Right atrium auricular region (tissue), 2 donors: ENCODE results near the gene ALG6. TPM values are rescaled to one million over a fixed set of nuclear protein-coding genes. Genes with fewer than 3 reads are reported as not detected.

ENCODE experiments used
- DNase-seq: peaks from one replicate; pipeline ENCODE4 v3.0.0-alpha.2; 2019; ENCODE audit warnings: low spot score
- H3K27ac ChIP-seq, 2 donors: fragments of 200-600 bp; sonication (generic); 1 replicate in 1 of 2; 2 replicates in 1 of 2; pipeline ENCODE4 v1.5.1; 2016 to 2019
- H3K27me3 ChIP-seq, 2 donors: fragments of 200-600 bp; sonication (generic); one replicate each; pipeline versions ENCODE4 v1.5.1 to v1.6.0; 2017 to 2019
- H3K36me3 ChIP-seq: fragments of 200-600 bp; sonication (generic); one replicate; pipeline ENCODE4 v1.5.1; 2016
- H3K4me1 ChIP-seq, 2 donors: fragments of 200-600 bp; sonication (generic); one replicate each; pipeline versions ENCODE4 v1.5.1 to v1.6.0; 2017 to 2019
- H3K4me3 ChIP-seq, 2 donors: fragments of 200-600 bp; sonication (generic); 1 replicate in 1 of 2; 2 replicates in 1 of 2; pipeline ENCODE4 v1.5.1; 2017 to 2019; ENCODE audit warnings: mild to moderate bottlenecking in 1 of 2, moderate library complexity in 1 of 2
- H3K9me3 ChIP-seq, 2 donors: fragments of 200-600 bp; sonication (generic); one replicate each; pipeline ENCODE4 v1.5.1; 2019
- total RNA-seq, 2 donors: library from RNA; depleted of rRNA; stranded (reverse); fragments of >200 nt; gene quantifications; one replicate each; pipeline ENCODE4 v1.1.0, GENCODE V29; 2016
- TF ChIP-seq, protein P1 (sequence below), 2 donors: fragments of 200-600 bp; sonication (generic); IDR thresholded peaks; one replicate each; pipeline ENCODE4 v1.5.1; 2019; ENCODE audit warnings: antibody characterized with exemption in 2 of 2

ALG6 gene
- total RNA-seq, 2 donors from 2014 or later, result 4.1 to 4.7 TPM

DNA sequence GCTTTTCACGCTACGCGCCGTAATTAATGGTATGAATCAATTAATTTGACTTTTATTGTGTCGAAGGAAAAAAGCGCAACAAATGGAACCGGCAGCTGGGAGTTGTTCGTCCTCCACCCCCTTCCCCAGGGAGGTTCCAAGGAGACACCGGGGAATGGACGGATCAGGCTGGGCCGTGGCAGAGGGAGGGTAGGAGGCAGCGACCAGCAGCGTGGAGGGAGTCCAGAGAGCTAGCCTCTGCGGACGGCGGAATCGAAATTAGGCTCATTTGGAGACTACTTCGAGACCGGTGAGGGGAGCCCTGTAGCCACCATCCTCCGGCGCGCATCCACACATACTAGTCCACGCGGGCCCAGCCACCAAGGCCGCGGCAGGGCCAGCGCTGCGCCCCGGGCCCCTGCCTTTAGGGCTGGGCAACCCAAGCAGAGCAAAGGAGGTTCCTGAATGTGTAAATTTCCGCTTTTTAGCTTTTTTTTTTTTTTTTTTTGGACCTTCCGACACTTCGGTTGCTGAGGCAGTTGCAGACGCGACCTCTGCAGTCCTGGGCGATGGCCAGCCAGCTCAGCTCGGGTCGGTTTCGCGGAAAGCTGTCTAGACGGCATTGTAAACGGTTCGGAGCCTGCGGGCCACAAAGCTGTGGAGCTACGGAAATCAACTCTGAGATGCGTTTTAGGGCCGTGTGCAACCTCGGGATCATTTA is 47.3 kb upstream of the ALG6 start:
- Histone ChIP-seq H3K36me3 (no peaks in the 10 kb centered on the region), H3K4me3 (peak overlapping the region in 1 of 2 donors; percentile 2), H3K9me3 (no peaks in the 10 kb centered on the region), H3K4me1 (peaks cover 0 to 61% of the 10 kb centered on the region in 2 donors), H3K27me3 (peaks cover 79 to 86% of the 10 kb centered on the region in 2 donors), H3K27ac (no peak overlapping the region)
- no peak for DNase-seq
- TF ChIP-seq, protein P1, sequence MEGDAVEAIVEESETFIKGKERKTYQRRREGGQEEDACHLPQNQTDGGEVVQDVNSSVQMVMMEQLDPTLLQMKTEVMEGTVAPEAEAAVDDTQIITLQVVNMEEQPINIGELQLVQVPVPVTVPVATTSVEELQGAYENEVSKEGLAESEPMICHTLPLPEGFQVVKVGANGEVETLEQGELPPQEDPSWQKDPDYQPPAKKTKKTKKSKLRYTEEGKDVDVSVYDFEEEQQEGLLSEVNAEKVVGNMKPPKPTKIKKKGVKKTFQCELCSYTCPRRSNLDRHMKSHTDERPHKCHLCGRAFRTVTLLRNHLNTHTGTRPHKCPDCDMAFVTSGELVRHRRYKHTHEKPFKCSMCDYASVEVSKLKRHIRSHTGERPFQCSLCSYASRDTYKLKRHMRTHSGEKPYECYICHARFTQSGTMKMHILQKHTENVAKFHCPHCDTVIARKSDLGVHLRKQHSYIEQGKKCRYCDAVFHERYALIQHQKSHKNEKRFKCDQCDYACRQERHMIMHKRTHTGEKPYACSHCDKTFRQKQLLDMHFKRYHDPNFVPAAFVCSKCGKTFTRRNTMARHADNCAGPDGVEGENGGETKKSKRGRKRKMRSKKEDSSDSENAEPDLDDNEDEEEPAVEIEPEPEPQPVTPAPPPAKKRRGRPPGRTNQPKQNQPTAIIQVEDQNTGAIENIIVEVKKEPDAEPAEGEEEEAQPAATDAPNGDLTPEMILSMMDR (IDR thresholded peaks at IDR 0.05), result no peak

DNA sequence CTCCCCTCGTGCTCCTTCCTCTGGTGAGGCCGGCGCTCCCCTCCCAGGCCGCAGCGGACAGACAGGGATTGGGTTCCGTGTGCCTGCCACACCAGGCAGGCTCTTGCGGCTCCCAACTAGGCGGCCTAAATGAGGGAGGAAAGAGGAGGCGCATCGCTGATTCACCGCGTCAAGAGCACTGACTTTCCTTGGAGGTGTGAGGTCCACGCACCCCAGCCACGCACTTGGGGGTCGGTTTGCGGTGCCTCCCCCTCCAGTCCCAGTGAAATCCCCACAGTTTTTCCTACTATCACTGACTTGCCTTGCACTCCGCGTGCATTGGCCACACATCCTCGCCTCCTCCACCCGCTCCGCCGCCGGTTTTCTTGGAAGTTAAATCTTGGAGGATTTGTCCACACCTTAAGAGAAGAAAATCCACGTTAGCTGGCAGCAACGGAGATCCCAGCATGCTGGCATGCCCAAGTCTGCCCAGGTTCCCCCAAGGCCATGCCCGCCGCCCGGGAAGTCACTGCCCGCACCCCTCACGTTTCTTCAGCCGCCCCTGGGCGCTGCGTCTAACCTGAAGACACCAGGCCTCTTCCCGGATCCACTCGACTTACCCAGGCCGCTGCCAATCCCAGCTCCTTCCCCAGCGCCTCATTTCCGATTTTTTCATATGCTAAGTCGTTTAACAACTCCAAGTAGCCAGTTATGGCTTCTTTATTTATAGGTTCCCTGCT is 46.2 kb upstream of the ALG6 start:
- Histone ChIP-seq H3K36me3 (no peaks in the 10 kb centered on the region), H3K4me1 (peaks cover 0 to 61% of the 10 kb centered on the region in 2 donors), H3K4me3 (peak overlapping the region in 1 of 2 donors; percentile 54), H3K27me3 (peaks cover 83 to 89% of the 10 kb centered on the region in 2 donors), H3K27ac (no peak overlapping the region), H3K9me3 (no peaks in the 10 kb centered on the region)
- DNase-seq, result no peak
- TF ChIP-seq, protein P1 (IDR thresholded peaks at IDR 0.05), result no peak

DNA sequence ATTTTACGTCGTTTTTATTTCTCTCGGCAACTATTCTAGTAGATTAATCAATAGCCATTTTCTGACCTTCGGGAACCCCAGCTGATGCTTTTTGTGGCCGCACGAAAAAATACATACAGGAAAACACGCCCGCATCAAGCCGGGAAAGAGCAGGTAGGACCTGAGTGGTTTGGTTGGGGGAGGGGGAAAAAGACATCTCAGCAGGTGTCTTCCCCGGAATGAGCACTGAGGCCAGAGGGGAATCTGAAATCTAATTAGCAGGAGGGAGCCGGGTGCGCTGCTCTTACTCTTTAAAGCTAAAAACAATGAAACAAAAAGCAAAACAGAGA is 45.7 kb upstream of the ALG6 start:
- TF ChIP-seq, protein P1 (IDR thresholded peaks at IDR 0.05), result no peak
- H3K36me3 ChIP-seq, result no peaks in the 10 kb centered on the region
- no peaks in the 10 kb centered on the region for H3K9me3 ChIP-seq
- H3K4me1 ChIP-seq, result peaks cover 0 to 60% of the 10 kb centered on the region in 2 donors
- peaks cover 81 to 89% of the 10 kb centered on the region in 2 donors for H3K27me3 ChIP-seq
- no peak for DNase-seq
- no peak overlapping the region for H3K27ac ChIP-seq
- H3K4me3 ChIP-seq, result peak overlapping the region in 1 of 2 donors; percentile 54

DNA sequence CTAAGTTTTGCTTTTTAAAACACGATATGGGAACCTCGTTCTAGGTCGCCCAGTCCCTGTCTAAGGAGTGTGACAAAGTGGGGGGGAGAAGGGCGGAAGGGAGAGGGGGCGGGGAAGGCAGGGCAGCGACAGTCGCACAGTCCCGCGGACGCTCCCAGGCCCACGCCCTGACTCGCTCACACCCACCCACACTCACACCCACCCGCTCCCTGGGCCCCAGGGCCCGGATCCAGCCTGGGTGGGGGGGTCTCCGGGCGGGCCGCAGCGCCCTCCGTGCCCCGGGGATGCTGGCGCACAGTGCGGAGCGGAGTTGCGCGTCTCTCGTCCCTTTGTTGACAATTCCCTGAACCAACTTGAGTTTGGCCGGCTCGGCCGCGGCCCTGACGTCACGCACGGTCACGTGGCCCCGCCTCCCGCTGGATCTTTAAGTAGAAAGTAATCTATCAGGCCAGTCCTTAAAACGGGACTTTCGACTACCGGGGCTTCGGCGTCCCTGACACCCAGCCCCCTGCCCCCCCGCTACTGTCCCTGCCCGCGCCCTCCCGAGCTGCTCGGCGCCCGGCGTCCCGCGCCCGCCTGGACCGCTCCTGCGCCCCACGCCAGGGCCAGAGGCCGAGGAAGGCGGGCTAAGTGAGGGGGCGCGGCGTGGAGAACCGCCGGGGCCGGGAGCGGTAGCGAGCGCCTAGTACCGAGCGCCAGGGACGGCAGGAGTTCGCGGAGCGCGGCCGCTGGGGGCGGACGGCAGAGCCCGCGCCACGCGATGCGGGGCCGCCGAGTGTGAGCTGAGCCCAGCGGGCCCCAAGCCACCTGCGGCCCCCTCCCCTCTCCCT is 45.1 kb upstream of the ALG6 start, which contains the start of gene FOXD3:
Gene FOXD3 (plus strand): TSS at position 454 of the 830 bp plus-strand sequence. CDS start 492 bp downstream, outside the sequence.
- H3K27ac ChIP-seq, result peak within 1 kb of the TSS in 1 of 2 donors; percentile 40
- H3K27me3 ChIP-seq, result peaks cover 81 to 89% of the 10 kb centered on the region in 2 donors
- TF ChIP-seq, protein P1 (IDR thresholded peaks at IDR 0.05), result no peak

DNA sequence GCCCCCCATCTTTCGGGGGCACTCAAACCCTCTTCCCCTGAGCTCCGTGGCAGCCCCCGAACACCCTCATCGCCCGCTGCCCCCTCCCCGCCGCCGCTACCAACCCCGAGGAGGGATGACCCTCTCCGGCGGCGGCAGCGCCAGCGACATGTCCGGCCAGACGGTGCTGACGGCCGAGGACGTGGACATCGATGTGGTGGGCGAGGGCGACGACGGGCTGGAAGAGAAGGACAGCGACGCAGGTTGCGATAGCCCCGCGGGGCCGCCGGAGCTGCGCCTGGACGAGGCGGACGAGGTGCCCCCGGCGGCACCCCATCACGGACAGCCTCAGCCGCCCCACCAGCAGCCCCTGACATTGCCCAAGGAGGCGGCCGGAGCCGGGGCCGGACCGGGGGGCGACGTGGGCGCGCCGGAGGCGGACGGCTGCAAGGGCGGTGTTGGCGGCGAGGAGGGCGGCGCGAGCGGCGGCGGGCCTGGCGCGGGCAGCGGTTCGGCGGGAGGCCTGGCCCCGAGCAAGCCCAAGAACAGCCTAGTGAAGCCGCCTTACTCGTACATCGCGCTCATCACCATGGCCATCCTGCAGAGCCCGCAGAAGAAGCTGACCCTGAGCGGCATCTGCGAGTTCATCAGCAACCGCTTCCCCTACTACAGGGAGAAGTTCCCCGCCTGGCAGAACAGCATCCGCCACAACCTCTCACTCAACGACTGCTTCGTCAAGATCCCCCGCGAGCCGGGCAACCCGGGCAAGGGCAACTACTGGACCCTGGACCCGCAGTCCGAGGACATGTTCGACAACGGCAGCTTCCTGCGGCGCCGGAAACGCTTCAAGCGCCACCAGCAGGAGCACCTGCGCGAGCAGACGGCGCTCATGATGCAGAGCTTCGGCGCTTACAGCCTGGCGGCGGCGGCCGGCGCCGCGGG is 44.2 kb upstream of the ALG6 start:
- peaks cover 0 to 48% of the 10 kb centered on the region in 2 donors for H3K4me1 ChIP-seq
- H3K27ac ChIP-seq, result peak overlapping the region in 1 of 2 donors; percentile 40
- peaks cover 79 to 89% of the 10 kb centered on the region in 2 donors for H3K27me3 ChIP-seq
- no peaks in the 10 kb centered on the region for H3K36me3 ChIP-seq
- TF ChIP-seq, protein P1 (IDR thresholded peaks at IDR 0.05), result no peak
- H3K4me3 ChIP-seq, result peak overlapping the region; percentile 29 to 54
- no peaks in the 10 kb centered on the region for H3K9me3 ChIP-seq
- no peak for DNase-seq

More for the DNA sequence above, 45.1 kb upstream of the ALG6 start, which contains the start of gene FOXD3:
- Histone ChIP-seq H3K4me3 (peak within 1 kb of the TSS; percentile 29 to 54), H3K9me3 (no peaks in the 10 kb centered on the region), H3K36me3 (no peaks in the 10 kb centered on the region), H3K4me1 (peaks cover 0 to 54% of the 10 kb centered on the region in 2 donors)
- DNase-seq, result peak; percentile 67
